Peyer's patch (tissue), 4 donors: ENCODE measurements around the gene FAM117B. TPM values are rescaled to one million over a fixed set of nuclear protein-coding genes. Genes with fewer than 3 reads are reported as not detected.

Experiments
- DNase-seq, 3 donors: peaks; one replicate each; pipeline ENCODE4 v3.0.0-alpha.2; 2017 to 2019
- H3K27ac ChIP-seq, 4 donors: fragments of 200-600 bp; sonication (generic); one replicate each; pipeline ENCODE4 v1.5.1; 2016 to 2019
- H3K27me3 ChIP-seq, 2 donors: fragments of 200-600 bp; sonication (generic); one replicate each; pipeline ENCODE4 v1.5.1; 2019
- H3K36me3 ChIP-seq, 3 donors: fragments of 200-600 bp; sonication (generic); one replicate each; pipeline ENCODE4 v1.5.1; 2016 to 2019
- H3K4me1 ChIP-seq, 4 donors: fragments of 200-600 bp; sonication (generic); one replicate each; pipeline ENCODE4 v1.5.1; 2016 to 2019
- H3K4me3 ChIP-seq, 4 donors: fragments of 200-600 bp; sonication (generic); 1 replicate in 3 of 4; 2 replicates in 1 of 4; pipeline ENCODE4 v1.5.1; 2016 to 2019; ENCODE audit warnings: mild to moderate bottlenecking in 1 of 4
- H3K9me3 ChIP-seq, 4 donors: fragments of 200-600 bp; sonication (generic); one replicate each; pipeline ENCODE4 v1.5.1; 2016 to 2019; ENCODE audit warnings: mild to moderate bottlenecking in 1 of 4
- CTCF ChIP-seq, 6 experiments: fragments of 450-650 bp in 4 of 6; fragments of 200-600 bp in 2 of 6; sonication (generic) in 1 of 6; IDR thresholded peaks; one replicate each; pipeline ENCODE4 v1.5.1; 2017 to 2019; ENCODE audit warnings: antibody characterized with exemption in 6 of 6, mild to moderate bottlenecking in 3 of 6, moderate library complexity in 1 of 6
- POLR2A ChIP-seq, 2 donors: fragments of 450-650 bp; IDR thresholded peaks; one replicate each; pipeline ENCODE4 v1.5.1; 2017; ENCODE audit warnings: antibody characterized with exemption in 2 of 2, mild to moderate bottlenecking in 2 of 2, moderate library complexity in 2 of 2
- total RNA-seq, 4 donors: library from RNA; depleted of rRNA; stranded (reverse); fragments of >200 nt; gene quantifications; one replicate each; pipeline ENCODE4 v1.1.0, GENCODE V29; 2016

The FAM117B gene
- 10 to 100 TPM; 10.5 to 37.1 (median 21.0) TPM for total RNA-seq

- peaks cover 0 to 25% (median 2%) of the 10 kb centered on the region in 4 donors for H3K4me1 ChIP-seq
- peak within 1 kb of the TSS; percentile 77 to 98 (median 96) for H3K4me3 ChIP-seq
- peak within 1 kb of the TSS; percentile 88 to 99 (median 98) for H3K27ac ChIP-seq
- no peaks in the 10 kb centered on the region for H3K27me3 ChIP-seq
- no peaks in the 10 kb centered on the region for H3K36me3 ChIP-seq
- DNase-seq, result peak; percentile 98 to 100 (median 99)
- peaks cover 0 to 4% (median 0%) of the 10 kb centered on the region in 4 donors for H3K9me3 ChIP-seq
- peak in 2 of 6 experiments; percentile 6 to 10 for TF ChIP-seq CTCF (IDR thresholded peaks at IDR 0.05)
- TF ChIP-seq POLR2A (IDR thresholded peaks at IDR 0.05), result peak; percentile 88 to 93
These were observed at the start of gene FAM117B for GRCh38 chr2:202634556-202635427. Gene FAM117B, plus strand, starts transcription at chr2:202634969. Its CDS starts 219 bp downstream, at chr2:202635188.

GRCh38 chr2:202588647-202589581 lies 45.9 kb upstream of the FAM117B start:
- peak; percentile 69 to 88 (median 71) for DNase-seq
- no peaks in the 10 kb centered on the region for H3K36me3 ChIP-seq
- H3K27ac ChIP-seq, result no peak overlapping the region
- peak; percentile 85 to 95 (median 90) for TF ChIP-seq CTCF (IDR thresholded peaks at IDR 0.05)
- no peak for TF ChIP-seq POLR2A (IDR thresholded peaks at IDR 0.05)
- H3K4me1 ChIP-seq, result peaks cover 0 to 9% (median 2%) of the 10 kb centered on the region in 4 donors
- H3K27me3 ChIP-seq, result no peaks in the 10 kb centered on the region
- H3K4me3 ChIP-seq, result peak overlapping the region in 2 of 4 donors; percentile 4 to 8
- no peaks in the 10 kb centered on the region for H3K9me3 ChIP-seq

GRCh38 chr2:202589582-202589949 lies 45.2 kb upstream of the FAM117B start:
- Histone ChIP-seq H3K4me3 (no peak overlapping the region), H3K4me1 (peaks cover 0 to 9% (median 2%) of the 10 kb centered on the region in 4 donors), H3K9me3 (no peaks in the 10 kb centered on the region), H3K27me3 (no peaks in the 10 kb centered on the region), H3K27ac (no peak overlapping the region), H3K36me3 (no peaks in the 10 kb centered on the region)
- TF ChIP-seq CTCF (IDR thresholded peaks at IDR 0.05) (no peak), POLR2A (IDR thresholded peaks at IDR 0.05) (no peak)
- no peak for DNase-seq

DNA sequence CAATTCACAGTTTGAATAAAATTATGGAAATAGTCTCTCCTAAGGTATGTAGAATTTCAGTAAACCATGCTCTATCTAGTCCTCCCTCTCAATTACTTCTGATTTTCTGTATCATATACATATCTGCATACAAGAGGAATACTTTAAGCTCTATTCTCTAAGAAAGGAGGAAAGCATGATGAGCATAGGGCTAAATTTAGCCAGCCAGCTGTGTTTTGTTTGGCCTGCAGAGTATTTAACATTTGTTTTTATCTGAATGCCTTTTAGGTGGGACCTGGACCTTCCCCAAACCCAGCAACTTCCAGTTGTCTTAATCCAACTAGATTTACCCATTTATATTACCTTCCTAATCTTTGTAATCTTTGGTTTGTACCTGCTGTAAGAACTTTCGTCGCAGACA lies 42.2 kb upstream of the FAM117B start:
- no peak for DNase-seq
- no peaks in the 10 kb centered on the region for H3K36me3 ChIP-seq
- H3K4me3 ChIP-seq, result no peak overlapping the region
- peaks cover 0 to 9% (median 2%) of the 10 kb centered on the region in 4 donors for H3K4me1 ChIP-seq
- TF ChIP-seq POLR2A (IDR thresholded peaks at IDR 0.05) (no peak), CTCF (IDR thresholded peaks at IDR 0.05) (no peak)
- no peaks in the 10 kb centered on the region for H3K9me3 ChIP-seq
- H3K27ac ChIP-seq, result no peak overlapping the region
- no peaks in the 10 kb centered on the region for H3K27me3 ChIP-seq

- H3K27ac ChIP-seq, result no peak overlapping the region
- H3K4me3 ChIP-seq, result no peak overlapping the region
- DNase-seq, result no peak
- TF ChIP-seq CTCF (IDR thresholded peaks at IDR 0.05), result no peak
- no peak for TF ChIP-seq POLR2A (IDR thresholded peaks at IDR 0.05)
- no peaks in the 10 kb centered on the region for H3K9me3 ChIP-seq
- H3K4me1 ChIP-seq, result no peaks in the 10 kb centered on the region
- H3K27me3 ChIP-seq, result no peaks in the 10 kb centered on the region
- no peaks in the 10 kb centered on the region for H3K36me3 ChIP-seq
These were observed 35.7 kb upstream of the FAM117B start for GRCh38 chr2:202599105-202599504.
